RWPE2 (cell line): ENCODE results near the gene CAPS2.

Experiments used
- ATAC-seq: fragments of 200-7000 bp; cut with Tn5 transposase; 3 replicates; pipeline ENCODE4 v1.9.1; 2021; ENCODE audit warnings: low read depth
- DNase-seq: peaks from one replicate; pipeline ENCODE4 v3.0.0-alpha.2; 2020; ENCODE audit warnings: low spot score
- H3K27ac ChIP-seq: fragments of 450-650 bp; 2 replicates; pipeline ENCODE4 v1.5.1; 2017; ENCODE audit warnings: mild to moderate bottlenecking; ENCODE audit not compliant: poor library complexity, severe bottlenecking
- H3K27me3 ChIP-seq: fragments of 250-450 bp; sonication (Bioruptor Pico); 2 replicates; pipeline ENCODE4 v1.5.1; 2021; ENCODE audit warnings: mild to moderate bottlenecking, moderate library complexity; ENCODE audit not compliant: insufficient read depth, poor library complexity, severe bottlenecking
- H3K36me3 ChIP-seq: fragments of 250-450 bp; sonication (Bioruptor Pico); 2 replicates; pipeline ENCODE4 v1.5.1; 2020; ENCODE audit warnings: low read depth, mild to moderate bottlenecking, moderate library complexity
- H3K4me1 ChIP-seq: fragments of 250-450 bp; sonication (Bioruptor Pico); 2 replicates; pipeline ENCODE4 v1.5.1; 2021; ENCODE audit warnings: mild to moderate bottlenecking, moderate library complexity; ENCODE audit not compliant: insufficient read depth, poor library complexity, severe bottlenecking
- H3K4me3 ChIP-seq: fragments of 250-450 bp; sonication (Bioruptor Pico); 2 replicates; pipeline ENCODE4 v1.5.1; 2021; ENCODE audit warnings: mild to moderate bottlenecking, moderate library complexity; ENCODE audit not compliant: severe bottlenecking
- H3K9me3 ChIP-seq: fragments of 250-450 bp; sonication (Bioruptor Pico); 2 replicates; pipeline ENCODE4 v1.5.1; 2021; ENCODE audit warnings: mild to moderate bottlenecking, moderate library complexity; ENCODE audit not compliant: severe bottlenecking
- CTCF ChIP-seq: fragments of 450-650 bp; IDR thresholded peaks from one replicate; pipeline ENCODE4 v1.5.1; 2017; ENCODE audit warnings: mild to moderate bottlenecking, moderate library complexity; ENCODE audit not compliant: poor library complexity, severe bottlenecking

CAPS2 gene

GRCh38 chr12:75329918-75330826 is at the start of gene CAPS2:
Gene CAPS2, minus strand, starts transcription at chr12:75330324. Its CDS starts 3,826 bp downstream, at chr12:75326498.
- H3K4me1 ChIP-seq = peaks cover 2% of the 10 kb centered on the region
- no peaks in the 10 kb centered on the region for H3K27me3 ChIP-seq
- peak; percentile 89 for ATAC-seq
- no peak within 1 kb of the TSS for H3K27ac ChIP-seq
- no peak for TF ChIP-seq CTCF
- peak within 1 kb of the TSS; percentile 48 for H3K4me3 ChIP-seq
- H3K36me3 ChIP-seq = no peaks in the 10 kb centered on the region
- no peaks in the 10 kb centered on the region for H3K9me3 ChIP-seq
- peak; percentile 66 for DNase-seq

GRCh38 chr12:75378354-75378753 is 48.2 kb upstream of the CAPS2 start:
- Histone ChIP-seq H3K27me3 (no peaks in the 10 kb centered on the region), H3K4me1 (peaks cover 7% of the 10 kb centered on the region), H3K27ac (no peak overlapping the region), H3K36me3 (no peaks in the 10 kb centered on the region), H3K9me3 (no peaks in the 10 kb centered on the region), H3K4me3 (no peak overlapping the region)
- DNase-seq = no peak
- no peak for ATAC-seq
- no peak for TF ChIP-seq CTCF

- H3K36me3 ChIP-seq = no peaks in the 10 kb centered on the region
- ATAC-seq (no peak), DNase-seq (no peak)
- TF ChIP-seq CTCF = no peak
- H3K27ac ChIP-seq = no peak overlapping the region
- H3K4me3 ChIP-seq = no peak overlapping the region
- no peaks in the 10 kb centered on the region for H3K9me3 ChIP-seq
- H3K27me3 ChIP-seq = no peaks in the 10 kb centered on the region
- peaks cover 6% of the 10 kb centered on the region for H3K4me1 ChIP-seq
Measured at GRCh38 chr12:75374971-75375370, 44.8 kb upstream of the CAPS2 start.

GRCh38 chr12:75366629-75367028 is 36.5 kb upstream of the CAPS2 start:
- Histone ChIP-seq H3K4me3 (no peak overlapping the region), H3K27ac (no peak overlapping the region), H3K27me3 (no peaks in the 10 kb centered on the region), H3K36me3 (no peaks in the 10 kb centered on the region), H3K9me3 (no peaks in the 10 kb centered on the region), H3K4me1 (no peaks in the 10 kb centered on the region)
- DNase-seq (no peak), ATAC-seq (no peak)
- no peak for TF ChIP-seq CTCF

- Histone ChIP-seq H3K4me3 (no peak overlapping the region), H3K27ac (no peak overlapping the region), H3K36me3 (no peaks in the 10 kb centered on the region), H3K27me3 (no peaks in the 10 kb centered on the region), H3K9me3 (no peaks in the 10 kb centered on the region), H3K4me1 (no peaks in the 10 kb centered on the region)
- no peak for TF ChIP-seq CTCF
- no peak for DNase-seq
- ATAC-seq = no peak
Measured at GRCh38 chr12:75364919-75365318, 34.8 kb upstream of the CAPS2 start.
